DMS53 (cell line): ENCODE measurements around the gene DYNLL2.
A peak's percentile ranks its signal among the peaks of the same experiment; 100 is the strongest.
"Not testable (repeated sequence)": the region's sequence is repeated elsewhere in the genome, so short reads cannot be mapped to it uniquely, and the experiment has no call there.

Source experiments
- DNase-seq: peaks from one replicate; lab custom pipeline; 2025; lab: John Stamatoyannopoulos, UW

The DYNLL2 gene

GRCh38 chr17:58105093-58105492, 21.9 kb downstream of the DYNLL2 start:
- no peak for DNase-seq

GRCh38 chr17:58107306-58107705, 24.1 kb downstream of the DYNLL2 start:
- DNase-seq, result no peak

- no peak for DNase-seq
Measured at GRCh38 chr17:58109197-58109596, 26.0 kb downstream of the DYNLL2 start.

- DNase-seq, result no peak
Measured at GRCh38 chr17:58110012-58110411, 26.8 kb downstream of the DYNLL2 start.

- no peak for DNase-seq
Measured at GRCh38 chr17:58111676-58112075, 28.5 kb downstream of the DYNLL2 start.

GRCh38 chr17:58112970-58113631, 29.9 kb downstream of the DYNLL2 start:
- peak; percentile 82 for DNase-seq

GRCh38 chr17:58113947-58114346, 30.7 kb downstream of the DYNLL2 start:
- no peak for DNase-seq

GRCh38 chr17:58117382-58117781, 34.2 kb downstream of the DYNLL2 start:
- DNase-seq, result no peak

GRCh38 chr17:58119491-58119890, 36.3 kb downstream of the DYNLL2 start:
- no peak for DNase-seq

- peak; percentile 52 for DNase-seq
Measured at GRCh38 chr17:58120195-58120822, 37.1 kb downstream of the DYNLL2 start.

- peak; percentile 74 for DNase-seq
Measured at GRCh38 chr17:58121925-58122324, 38.7 kb downstream of the DYNLL2 start.

- no peak for DNase-seq
Measured at GRCh38 chr17:58127846-58128245, 44.6 kb downstream of the DYNLL2 start.

GRCh38 chr17:58132697-58133096, 49.5 kb downstream of the DYNLL2 start:
- not testable (repeated sequence) for DNase-seq

- DNase-seq, result peak; percentile 4
Measured at GRCh38 chr17:58136669-58137279, 53.6 kb downstream of the DYNLL2 start.

- no peak for DNase-seq
Measured at GRCh38 chr17:58141505-58141904, 58.3 kb downstream of the DYNLL2 start.

GRCh38 chr17:58143335-58143734, 60.1 kb downstream of the DYNLL2 start:
- DNase-seq, result not testable (repeated sequence)

GRCh38 chr17:58144801-58145200, 61.6 kb downstream of the DYNLL2 start:
- no peak for DNase-seq
